K562 (cell line): ENCODE results near the gene COL11A2. TPM values are rescaled to one million over a fixed set of nuclear protein-coding genes. Genes with fewer than 3 reads are reported as not detected.

Source experiments
- CTCFL ChIP-seq: IDR thresholded peaks from 2 replicates; pipeline ENCODE4 v1.6.1; 2011; ENCODE audit warnings: borderline replicate concordance, low read depth, mild to moderate bottlenecking, moderate library complexity, low read length; ENCODE audit not compliant: insufficient read depth, poor library complexity, severe bottlenecking
- E2F4 ChIP-seq: sonication (generic); formaldehyde crosslinking; IDR thresholded peaks from 2 replicates; pipeline ENCODE4 v1.8.0; 2022; ENCODE audit warnings: mild to moderate bottlenecking, low read depth, missing genetic modification reagents
- HDGF ChIP-seq: fragments of 450-650 bp; IDR thresholded peaks from 2 replicates; pipeline ENCODE4 v1.6.1; 2016
- JUN ChIP-seq, 2 experiments: sonication (generic) in 1 of 2; formaldehyde crosslinking in 1 of 2; IDR thresholded peaks; 2 replicates each; pipeline versions ENCODE4 v1.6.1 to v1.8.0; 2012 to 2022; ENCODE audit warnings: borderline replicate concordance in 2 of 2, mild to moderate bottlenecking in 2 of 2, improper control_type of control experiment in 1 of 2, low read depth in 1 of 2, low read length in 1 of 2, missing genetic modification reagents in 1 of 2
- POLR2AphosphoS5 ChIP-seq: IDR thresholded peaks from 2 replicates; pipeline ENCODE4 v1.6.1; 2011; ENCODE audit warnings: mild to moderate bottlenecking, low read depth, low read length, moderate library complexity; ENCODE audit not compliant: control insufficient read depth, insufficient read depth
- SETDB1 ChIP-seq: IDR thresholded peaks from one replicate; pipeline ENCODE4 v1.6.1; 2012; ENCODE audit warnings: low read length, control low read depth, inconsistent platforms
- ZFP91 ChIP-seq: sonication (generic); formaldehyde crosslinking; IDR thresholded peaks from 2 replicates; pipeline ENCODE4 v1.8.0; 2022; ENCODE audit warnings: mild to moderate bottlenecking, missing genetic modification reagents
- ZNF609 ChIP-seq: sonication (generic); formaldehyde crosslinking; IDR thresholded peaks from 2 replicates; pipeline ENCODE4 v1.8.1; 2023; ENCODE audit warnings: missing genetic modification reagents, mild to moderate bottlenecking, borderline replicate concordance
- ZNF695 ChIP-seq: fragments of 450-650 bp; formaldehyde crosslinking; IDR thresholded peaks from 2 replicates; pipeline ENCODE4 v1.4.0; 2020; ENCODE audit warnings: mild to moderate bottlenecking, moderate library complexity
- polyA plus RNA-seq, 8 experiments: library from polyadenylated mRNA; depleted of rRNA in 4 of 8; stranded (reverse) in 5 of 8; unstranded in 3 of 8; fragments of >200 nt; fragmentation: Nextera tagmentation in 2 of 8; fragmentation: Illumina TruSeq in 1 of 8; extraction: Ambion mirVana in 2 of 8; extraction: Trizol in 1 of 8; gene quantifications; 2 replicates each; pipeline versions ENCODE4 v1.2.1 to v1.2.3, GENCODE V29; 2011 to 2014; ENCODE audit warnings: inconsistent platforms in 1 of 8, missing spikeins in 1 of 8
- total RNA-seq, 7 experiments: library from RNA; depleted of rRNA in 6 of 7; stranded (reverse); fragments of >200 nt in 6 of 7; fragmentation: Illumina TruSeq in 2 of 7; extraction: Trizol in 2 of 7; gene quantifications; 2 replicates each; pipeline versions ENCODE4 v1.2.1 to v1.2.3, GENCODE V29; 2011 to 2021; ENCODE audit warnings: low replicate concordance in 1 of 7

The COL11A2 gene
- total and polyA plus RNA-seq, 9 of the 15 experiments (the other 6 are each of a cell fraction or from before 2014, with no cell fraction given), result 0.04 to 0.35 (median 0.09) TPM; not detected in 1

GRCh38 chr6:33201147-33201545, 8.9 kb upstream of the COL11A2 start (continued):
- 0 out of 2 replicates have a peak, but pooled peaks have one; percentile 25 for TF ChIP-seq ZNF609 (CRISPR knock-in tag)
- peak; percentile 69; the same call in 1 of the 2 replicates for TF ChIP-seq ZFP91
- 0 out of 2 replicates have a peak, but pooled peaks have one; percentile 70 for TF ChIP-seq HDGF
- TF ChIP-seq POLR2AphosphoS5, result no peak; the same call in 1 of the 2 replicates
- TF ChIP-seq JUN (IDR thresholded peaks at IDR 0.05; ENCODE audit: borderline replicate concordance, low read depth, low read length), result 0 out of 2 replicates have a peak, but pooled peaks have one; percentile 7
- TF ChIP-seq JUN (CRISPR knock-in tag; IDR thresholded peaks at IDR 0.05; ENCODE audit: borderline replicate concordance), result no peak
- TF ChIP-seq CTCFL, result peak; percentile 88
- no peak for TF ChIP-seq ZNF695
- TF ChIP-seq SETDB1, result no peak
- peak; percentile 68; the same call in 1 of the 2 replicates for TF ChIP-seq E2F4 (CRISPR knock-in tag)
